SK-N-SH (cell line): Measurements from ENCODE around the gene EPHA5. TPM values are rescaled to one million over a fixed set of nuclear protein-coding genes. Genes with fewer than 3 reads are reported as not detected.

Experiments
- CTCF ChIA-PET: fragments of 300-600, 350-600 bp; formaldehyde crosslinking; extraction: SDS; loops from one replicate; lab custom pipeline; 2021; lab: Yijun Ruan, JAX
- POLR2A ChIA-PET: fragments of 350-600 bp; sonication (Branson Sonifier 250); formaldehyde crosslinking; extraction: SDS; loops from one replicate; lab custom pipeline; 2020; ENCODE audit warnings: antibody characterized with exemption, inconsistent platforms; lab: Yijun Ruan, JAX
- DNase-seq: peaks from one replicate; pipeline ENCODE4 v3.0.0; 2012
- H2AFZ ChIP-seq: fragments of 200-600 bp; sonication (generic); 2 replicates; pipeline ENCODE4 v1.8.1; 2016; ENCODE audit warnings: antibody characterized with exemption, mild to moderate bottlenecking, low read depth
- H3F3A ChIP-seq: fragments of 200-600 bp; sonication (generic); replicated peaks from 2 replicates; pipeline ENCODE3; 2016; ENCODE audit warnings: antibody characterized with exemption, mild to moderate bottlenecking; ENCODE audit not compliant: insufficient read depth
- H3K27ac ChIP-seq, 2 experiments: fragments of 200-500 bp in 1 of 2; fragments of 200-600 bp in 1 of 2; sonication (Bioruptor generic) in 1 of 2; sonication (generic), shearing (Covaris generic) in 1 of 2; 2 replicates each; pipeline versions ENCODE4 v1.5.1 to v1.6.1; 2014 to 2016; ENCODE audit warnings: low read depth in 2 of 2, inconsistent platforms in 1 of 2, low read length in 1 of 2, mild to moderate bottlenecking in 1 of 2, mixed read lengths in 1 of 2
- H3K27me3 ChIP-seq: fragments of 200-600 bp; sonication (generic), shearing (Covaris generic); 2 replicates; pipeline ENCODE4 v1.6.1; 2016; ENCODE audit warnings: mixed run types; ENCODE audit not compliant: insufficient read depth
- H3K36me3 ChIP-seq, 2 experiments: fragments of 200-500 bp in 1 of 2; fragments of 200-600 bp in 1 of 2; sonication (Bioruptor generic) in 1 of 2; sonication (generic) in 1 of 2; replicated peaks in 1 of 2; 2 replicates each; pipeline versions ENCODE3 to v1.5.1; 2014 to 2016; ENCODE audit warnings: low read length in 1 of 2, mild to moderate bottlenecking in 1 of 2; ENCODE audit not compliant: insufficient read depth in 2 of 2, control insufficient read depth in 1 of 2
- H3K4me1 ChIP-seq, 2 experiments: fragments of 200-500 bp in 1 of 2; fragments of 200-600 bp in 1 of 2; sonication (Bioruptor generic) in 1 of 2; sonication (generic), shearing (Covaris generic) in 1 of 2; 2 replicates each; pipeline versions ENCODE4 v1.5.1 to v1.6.1; 2014 to 2016; ENCODE audit warnings: low read depth in 1 of 2, low read length in 1 of 2, mixed run types in 1 of 2; ENCODE audit not compliant: insufficient read depth in 2 of 2, control insufficient read depth in 1 of 2
- H3K4me2 ChIP-seq: fragments of 200-600 bp; sonication (generic), shearing (Covaris generic); 2 replicates; pipeline ENCODE4 v1.6.1; 2017; ENCODE audit warnings: mixed run types
- H3K4me3 ChIP-seq, 2 experiments: fragments of 200-500 bp in 1 of 2; fragments of 200-600 bp in 1 of 2; sonication (Bioruptor generic) in 1 of 2; sonication (generic), shearing (Covaris generic) in 1 of 2; 2 replicates each; pipeline versions ENCODE4 v1.5.1 to v1.8.1; 2014 to 2016; ENCODE audit warnings: low read depth in 2 of 2, inconsistent platforms in 1 of 2, low read length in 1 of 2, mild to moderate bottlenecking in 1 of 2, mixed read lengths in 1 of 2, moderate library complexity in 1 of 2
- H3K79me2 ChIP-seq: fragments of 200-600 bp; sonication (generic); 2 replicates; pipeline ENCODE4 v1.8.1; 2017; ENCODE audit warnings: mild to moderate bottlenecking; ENCODE audit not compliant: insufficient read depth
- H3K9ac ChIP-seq: fragments of 200-600 bp; sonication (generic); 2 replicates; pipeline ENCODE4 v1.6.1; 2017; ENCODE audit warnings: mixed run types
- H3K9me2 ChIP-seq: fragments of 200-600 bp; sonication (generic); 2 replicates; pipeline ENCODE4 v1.6.1; 2017; ENCODE audit warnings: mixed run types
- H3K9me3 ChIP-seq: fragments of 200-600 bp; sonication (generic); 2 replicates; pipeline ENCODE4 v1.6.1; 2017; ENCODE audit warnings: mixed run types, mild to moderate bottlenecking, moderate library complexity
- H4K20me1 ChIP-seq: fragments of 200-600 bp; sonication (generic); 2 replicates; pipeline ENCODE4 v1.6.1; 2017; ENCODE audit warnings: mild to moderate bottlenecking, mixed run types; ENCODE audit not compliant: insufficient read depth
- CHD2 ChIP-seq: fragments of 150-350 bp; IDR thresholded peaks from 2 replicates; pipeline ENCODE4 v1.6.1; 2018; ENCODE audit warnings: low read length; ENCODE audit not compliant: partially characterized antibody
- ELF1 ChIP-seq: IDR thresholded peaks from 2 replicates; pipeline ENCODE4 v1.4.0; 2012
- EZH2phosphoT487 ChIP-seq: fragments of 200-600 bp; sonication (generic); IDR thresholded peaks from 2 replicates; pipeline ENCODE4 v1.6.1; 2017; ENCODE audit warnings: low read depth, mixed run types, mild to moderate bottlenecking, antibody characterized with exemption, moderate library complexity, borderline replicate concordance
- FOSL2 ChIP-seq: IDR thresholded peaks from 2 replicates; pipeline ENCODE4 v1.4.0; 2012; ENCODE audit warnings: low read depth, mild to moderate bottlenecking, moderate library complexity, borderline replicate concordance
- FOXJ3 ChIP-seq: sonication (generic); formaldehyde crosslinking; IDR thresholded peaks from 2 replicates; pipeline ENCODE4 v1.5.1; 2020; ENCODE audit warnings: mild to moderate bottlenecking, missing genetic modification reagents
- FOXM1 ChIP-seq: IDR thresholded peaks from 2 replicates; pipeline ENCODE4 v1.4.0; 2012; ENCODE audit warnings: low read depth, mild to moderate bottlenecking
- GABPA ChIP-seq: IDR thresholded peaks from 2 replicates; pipeline ENCODE4 v1.4.0; 2012; ENCODE audit warnings: low read depth, mild to moderate bottlenecking
- GATA2 ChIP-seq: sonication (generic); formaldehyde crosslinking; IDR thresholded peaks from 2 replicates; pipeline ENCODE4 v1.5.0; 2020; ENCODE audit warnings: mild to moderate bottlenecking, missing genetic modification reagents
- JUND ChIP-seq: IDR thresholded peaks from 2 replicates; pipeline ENCODE4 v1.4.0; 2012
- MAX ChIP-seq: IDR thresholded peaks from 2 replicates; pipeline ENCODE4 v1.4.0; 2012; ENCODE audit warnings: low read depth
- PBX3 ChIP-seq: IDR thresholded peaks from 2 replicates; pipeline ENCODE4; 2012
- POLR2AphosphoS5 ChIP-seq: IDR thresholded peaks from 2 replicates; pipeline ENCODE4 v1.6.1; 2012; ENCODE audit warnings: low read depth, low read length
- RCOR1 ChIP-seq: fragments of 150-350 bp; IDR thresholded peaks from 2 replicates; pipeline ENCODE4 v1.6.1; 2017; ENCODE audit warnings: antibody characterized with exemption, low read length
- SIN3A ChIP-seq: IDR thresholded peaks from 2 replicates; pipeline ENCODE4 v1.6.1; 2012; ENCODE audit warnings: low read depth, mild to moderate bottlenecking, low read length, moderate library complexity, borderline replicate concordance
- TCF12 ChIP-seq: IDR thresholded peaks from 2 replicates; pipeline ENCODE4 v1.4.0; 2012
- YY1 ChIP-seq: IDR thresholded peaks from 2 replicates; pipeline ENCODE4 v1.4.0; 2012; ENCODE audit warnings: low read depth, mild to moderate bottlenecking
- WGBS: methylation state at CpG from one replicate; pipeline ENCODE4 v1.1.6; 2017; ENCODE audit warnings: low lambda C conversion rate; 5-methylcytosine and 5-hydroxymethylcytosine counted together
- polyA plus RNA-seq, 3 experiments: library from polyadenylated mRNA; depleted of rRNA; stranded (reverse); fragments of >200 nt; gene quantifications; 2 replicates each; pipeline ENCODE4 v1.2.3, GENCODE V29; 2012
- TF ChIP-seq, protein P1 (sequence below): IDR thresholded peaks from 2 replicates; pipeline ENCODE4 v1.4.0; 2012; ENCODE audit warnings: low read depth, borderline replicate concordance
- TF ChIP-seq, protein P2 (sequence below): fragments of 150-350 bp; IDR thresholded peaks from 2 replicates; pipeline ENCODE4 v1.6.1; 2016; ENCODE audit warnings: mild to moderate bottlenecking, low read depth, low read length

The EPHA5 gene
- polyA plus RNA-seq, 1 of the 3 experiments (the other 2 are of a cell fraction) = not detected

- TF ChIP-seq GABPA (no peak), JUND (no peak)
Observed at GRCh38 chr4:65407483-65407882, 262.8 kb downstream of the EPHA5 start (continued).

GRCh38 chr4:65401083-65401482 lies 269.2 kb downstream of the EPHA5 start:
- H3K36me3 ChIP-seq = no peaks in the 10 kb centered on the region
- H3K4me2 ChIP-seq = no peak overlapping the region
- no peak overlapping the region for H2AFZ ChIP-seq
- H3K4me3 ChIP-seq = no peak overlapping the region
- no peaks in the 10 kb centered on the region for H3K9me3 ChIP-seq
- no peaks in the 10 kb centered on the region for H3F3A ChIP-seq
- H3K27ac ChIP-seq = no peak overlapping the region
- no peaks in the 10 kb centered on the region for H3K79me2 ChIP-seq
- no peak for DNase-seq
- H3K9ac ChIP-seq = no peak overlapping the region
- no peak for TF ChIP-seq RCOR1
- TF ChIP-seq CHD2 = no peak
- no peak for TF ChIP-seq MAX
- no peak for TF ChIP-seq SIN3A
- TF ChIP-seq GATA2 (CRISPR knock-in tag) = no peak
- no peak for TF ChIP-seq FOXJ3
- TF ChIP-seq YY1 = no peak
- TF ChIP-seq POLR2AphosphoS5 = no peak
- TF ChIP-seq GABPA = no peak
- TF ChIP-seq, protein P1, sequence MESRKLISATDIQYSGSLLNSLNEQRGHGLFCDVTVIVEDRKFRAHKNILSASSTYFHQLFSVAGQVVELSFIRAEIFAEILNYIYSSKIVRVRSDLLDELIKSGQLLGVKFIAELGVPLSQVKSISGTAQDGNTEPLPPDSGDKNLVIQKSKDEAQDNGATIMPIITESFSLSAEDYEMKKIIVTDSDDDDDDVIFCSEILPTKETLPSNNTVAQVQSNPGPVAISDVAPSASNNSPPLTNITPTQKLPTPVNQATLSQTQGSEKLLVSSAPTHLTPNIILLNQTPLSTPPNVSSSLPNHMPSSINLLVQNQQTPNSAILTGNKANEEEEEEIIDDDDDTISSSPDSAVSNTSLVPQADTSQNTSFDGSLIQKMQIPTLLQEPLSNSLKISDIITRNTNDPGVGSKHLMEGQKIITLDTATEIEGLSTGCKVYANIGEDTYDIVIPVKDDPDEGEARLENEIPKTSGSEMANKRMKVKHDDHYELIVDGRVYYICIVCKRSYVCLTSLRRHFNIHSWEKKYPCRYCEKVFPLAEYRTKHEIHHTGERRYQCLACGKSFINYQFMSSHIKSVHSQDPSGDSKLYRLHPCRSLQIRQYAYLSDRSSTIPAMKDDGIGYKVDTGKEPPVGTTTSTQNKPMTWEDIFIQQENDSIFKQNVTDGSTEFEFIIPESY = no peak
- no peak for TF ChIP-seq EZH2phosphoT487
- TF ChIP-seq, all 33 proteins: peak for 0
- CTCF ChIA-PET = no interaction called here
- POLR2A ChIA-PET = no interaction called here
- no peaks in the 10 kb centered on the region for H4K20me1 ChIP-seq
- no peaks in the 10 kb centered on the region for H3K4me1 ChIP-seq
- no peaks in the 10 kb centered on the region for H3K27me3 ChIP-seq
- no peaks in the 10 kb centered on the region for H3K9me2 ChIP-seq

DNA sequence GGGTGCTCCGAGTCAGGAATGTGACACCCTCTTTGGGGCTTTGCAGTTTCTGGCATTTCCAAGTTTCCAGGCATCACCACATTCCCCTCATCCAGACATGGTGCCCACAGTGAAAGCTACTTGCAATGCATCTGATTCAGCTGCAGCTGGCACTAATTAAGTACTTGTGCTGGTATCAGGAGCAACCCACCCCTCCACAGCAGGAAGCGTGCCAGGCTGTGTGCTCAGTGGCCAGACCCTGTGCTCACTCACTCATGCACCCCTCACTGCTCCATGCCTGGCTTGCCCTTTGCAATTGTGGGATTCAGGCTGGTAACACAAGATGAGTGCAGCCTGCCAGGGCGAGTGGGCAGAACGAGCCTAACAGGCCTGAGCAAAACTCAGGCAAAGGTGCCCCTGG lies 271.2 kb downstream of the EPHA5 start:
- Histone ChIP-seq H3K4me3 (no peak overlapping the region), H2AFZ (no peak overlapping the region), H3K4me1 (no peaks in the 10 kb centered on the region), H3K36me3 (no peaks in the 10 kb centered on the region), H3K9me2 (no peaks in the 10 kb centered on the region), H3K27ac (no peak overlapping the region), H3F3A (no peaks in the 10 kb centered on the region), H3K9me3 (no peaks in the 10 kb centered on the region), H3K9ac (no peak overlapping the region), H3K27me3 (no peaks in the 10 kb centered on the region), H3K4me2 (no peak overlapping the region), H4K20me1 (no peaks in the 10 kb centered on the region), H3K79me2 (no peaks in the 10 kb centered on the region)
- ChIA-PET POLR2A (no interaction called here), CTCF (no interaction called here)
- TF ChIP-seq PBX3 (no peak), MAX (no peak), CHD2 (no peak), FOSL2 (no peak), TCF12 (no peak), FOXM1 (no peak), ELF1 (no peak)
- TF ChIP-seq, protein P2, sequence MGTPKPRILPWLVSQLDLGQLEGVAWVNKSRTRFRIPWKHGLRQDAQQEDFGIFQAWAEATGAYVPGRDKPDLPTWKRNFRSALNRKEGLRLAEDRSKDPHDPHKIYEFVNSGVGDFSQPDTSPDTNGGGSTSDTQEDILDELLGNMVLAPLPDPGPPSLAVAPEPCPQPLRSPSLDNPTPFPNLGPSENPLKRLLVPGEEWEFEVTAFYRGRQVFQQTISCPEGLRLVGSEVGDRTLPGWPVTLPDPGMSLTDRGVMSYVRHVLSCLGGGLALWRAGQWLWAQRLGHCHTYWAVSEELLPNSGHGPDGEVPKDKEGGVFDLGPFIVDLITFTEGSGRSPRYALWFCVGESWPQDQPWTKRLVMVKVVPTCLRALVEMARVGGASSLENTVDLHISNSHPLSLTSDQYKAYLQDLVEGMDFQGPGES = no peak
- DNase-seq = peak; percentile 0
- 6% methylated on average over 4 of the region's 4 CpGs for WGBS
